Adrenal gland (tissue), 12 donors: ENCODE data around the gene RPS6KL1. TPM values are rescaled to one million over a fixed set of nuclear protein-coding genes. Genes with fewer than 3 reads are reported as not detected.

Experiments
- DNase-seq, 7 donors: peaks; one replicate each; pipeline ENCODE4 v3.0.0-alpha.2; 2019 to 2020
- H3K27ac ChIP-seq, 5 donors: fragments of 200-600 bp; sonication (generic) in 4 of 5; 1 replicate in 3 of 5; 2 replicates in 2 of 5; pipeline versions ENCODE4 v1.5.1 to v1.8.0; 2016 to 2020; ENCODE audit warnings: mild to moderate bottlenecking in 1 of 5
- H3K27me3 ChIP-seq: fragments of 200-600 bp; 2 replicates; pipeline ENCODE4 v1.8.0; 2021
- H3K36me3 ChIP-seq, 2 donors: fragments of 200-600 bp; replicated peaks in 1 of 2; 1 replicate in 1 of 2; 2 replicates in 1 of 2; pipeline versions ENCODE4 v1.5.1 to v1.8.0; 2018 to 2022
- H3K4me1 ChIP-seq, 2 donors: fragments of 200-600 bp; replicated peaks in 1 of 2; 1 replicate in 1 of 2; 2 replicates in 1 of 2; pipeline versions ENCODE4 v1.5.1 to v1.8.0; 2018 to 2021
- H3K4me3 ChIP-seq, 4 donors: fragments of 200-600 bp; sonication (generic) in 3 of 4; one replicate each; pipeline ENCODE4 v1.5.1; 2016 to 2018
- H3K9me3 ChIP-seq, 3 donors: fragments of 200-600 bp; sonication (generic) in 1 of 3; replicated peaks in 1 of 3; 1 replicate in 2 of 3; 2 replicates in 1 of 3; pipeline versions ENCODE4 v1.5.1 to v1.8.0; 2016 to 2021
- CTCF ChIP-seq, 6 experiments: fragments of 450-650 bp in 4 of 6; fragments of 200-600 bp in 2 of 6; sonication (generic) in 1 of 6; IDR thresholded peaks; 1 replicate in 5 of 6; 2 replicates in 1 of 6; pipeline versions ENCODE4 v1.5.1 to v1.8.0; 2016 to 2021; ENCODE audit warnings: antibody characterized with exemption in 6 of 6, mild to moderate bottlenecking in 2 of 6, moderate library complexity in 1 of 6
- POLR2A ChIP-seq, 2 donors: fragments of 450-650 bp; IDR thresholded peaks; one replicate each; pipeline ENCODE4 v1.6.1; 2017; ENCODE audit warnings: antibody characterized with exemption in 2 of 2, mild to moderate bottlenecking in 2 of 2, moderate library complexity in 1 of 2
- WGBS, 4 donors: extraction: QIAGEN DNeasy Blood & Tissue Kit in 2 of 4; methylation state at CpG; one replicate each; pipeline versions ENCODE4 v1.1.5 to v1.1.7; 2013 to 2017; 5-methylcytosine and 5-hydroxymethylcytosine counted together
- intact Hi-C, 2 donors: fragments of 100-400 bp; cut with DNase I; formaldehyde crosslinking; loops; one replicate each; pipeline versions ENCODE4 v1.14.1 to v1.15.0; 2022 to 2023
- polyA plus RNA-seq, 3 donors: library from polyadenylated mRNA; stranded (reverse); fragments of 200-250 nt in 2 of 3; fragments of 350-450 nt in 1 of 3; fragmentation: Illumina TruSeq in 1 of 3; extraction: RNeasy Lipid Tissue Mini Kit (QIAGEN cat#74804) in 1 of 3; gene quantifications; one replicate each; pipeline ENCODE4 v1.2.3, GENCODE V29; 2013 to 2014
- total RNA-seq, 9 donors: library from RNA; depleted of rRNA in 4 of 9; stranded (reverse); fragments of >200 nt in 4 of 9; fragments of 120-200 nt in 1 of 9; fragmentation: NEBNext Ultra II Directional in 1 of 9; extraction: Animal tissue kit (Norgen Biotek cat#: 25700) in 1 of 9; gene quantifications; one replicate each; pipeline versions ENCODE4 v1.1.0 to v1.2.4, GENCODE V29; 2013 to 2023
- donor health status: healthy with polysubstance abuse.
- donor health status: Bipolar disorder and iron deficiency.
- donor health status: DM: yes; HTN: yes; CAD: no.
- donor health status: DM: no; HTN: no; CAD: no.
- donor health status: DM: no; HTN: no; CAD: no.
- donor health status: DM: yes; HTN: yes; CAD: no.

RPS6KL1 gene
- total and polyA plus RNA-seq, 12 donors, result 2.0 to 28.2 (median 5.3) TPM

DNA sequence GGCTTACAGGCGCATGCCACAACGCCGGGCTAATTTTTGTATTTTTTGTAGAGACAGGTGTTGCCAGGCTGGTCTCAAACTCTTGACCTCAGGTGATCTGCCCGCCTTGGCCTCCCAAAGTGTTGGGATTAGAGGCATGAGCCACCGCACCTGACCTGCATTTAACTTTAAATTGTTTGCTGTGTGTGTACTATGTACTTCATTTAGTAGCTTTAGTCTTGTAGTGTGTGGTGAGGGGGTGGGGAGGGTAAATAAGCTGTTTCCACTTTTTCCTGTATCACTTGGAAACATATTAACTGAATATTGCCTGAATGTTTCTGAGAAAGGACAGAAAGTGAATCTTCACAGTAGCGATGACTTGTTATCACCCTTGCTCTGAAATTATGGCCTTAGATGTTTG is 32.8 kb downstream of the RPS6KL1 start:
- 95 to 98% (median 96%) methylated on average over 6 of the region's 6 CpGs for WGBS, 4 donors
- TF ChIP-seq POLR2A (IDR thresholded peaks at IDR 0.05), result no peak
- no peak for TF ChIP-seq CTCF (IDR thresholded peaks at IDR 0.05)
- DNase-seq, result no peak
- Histone ChIP-seq H3K4me1 (peaks cover 8 to 34% of the 10 kb centered on the region in 2 donors), H3K9me3 (no peaks in the 10 kb centered on the region), H3K36me3 (peaks cover 0 to 72% of the 10 kb centered on the region in 2 donors), H3K4me3 (no peak overlapping the region), H3K27ac (no peak overlapping the region), H3K27me3 (no peaks in the 10 kb centered on the region)
- intact Hi-C loops, result no loop called here

- peak in 6 of 7 donors; percentile 57 to 78 (median 70) for DNase-seq
- Histone ChIP-seq H3K27me3 (no peaks in the 10 kb centered on the region), H3K4me3 (no peak overlapping the region), H3K9me3 (no peaks in the 10 kb centered on the region), H3K27ac (peak overlapping the region in 4 of 5 donors; percentile 17 to 80 (median 32)), H3K4me1 (peaks cover 12 to 51% of the 10 kb centered on the region in 2 donors), H3K36me3 (peaks cover 0 to 54% of the 10 kb centered on the region in 2 donors)
- TF ChIP-seq CTCF (IDR thresholded peaks at IDR 0.05) (no peak), POLR2A (IDR thresholded peaks at IDR 0.05) (no peak)
- WGBS, 4 donors, result 48 to 55% (median 52%) methylated on average over 12 of the region's 12 CpGs
- intact Hi-C loops, result no loop called here
These were observed 34.6 kb downstream of the RPS6KL1 start for GRCh38 chr14:74888164-74889158.

DNA sequence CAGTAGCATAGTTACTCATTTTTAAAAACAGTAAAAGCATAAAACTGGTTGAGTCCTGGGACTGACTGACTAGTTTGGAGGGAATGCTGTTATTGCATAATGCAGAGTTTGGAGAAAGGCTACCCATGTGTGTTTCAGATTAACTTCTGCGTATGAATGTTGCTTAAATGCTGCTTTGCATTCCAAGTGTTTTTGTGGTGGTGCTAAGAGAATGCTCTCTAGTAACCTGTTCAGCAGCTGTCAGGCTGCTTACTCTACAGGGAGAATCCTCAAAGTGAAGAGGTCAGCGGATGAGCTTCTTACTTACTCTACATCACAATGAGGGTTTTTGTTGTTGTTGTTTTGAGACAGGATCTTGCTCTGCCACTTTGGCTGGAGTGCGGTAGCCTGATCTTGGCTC is 37.1 kb downstream of the RPS6KL1 start:
- H3K9me3 ChIP-seq, result no peaks in the 10 kb centered on the region
- intact Hi-C loops, result no loop called here
- H3K4me1 ChIP-seq, result peaks cover 24 to 63% of the 10 kb centered on the region in 2 donors
- no peak for TF ChIP-seq POLR2A (IDR thresholded peaks at IDR 0.05)
- TF ChIP-seq CTCF (IDR thresholded peaks at IDR 0.05), result no peak
- H3K27ac ChIP-seq, result peak overlapping the region in 1 of 5 donors; percentile 13
- 63 to 80% (median 70%) methylated on average over 3 of the region's 3 CpGs for WGBS, 4 donors
- no peak overlapping the region for H3K4me3 ChIP-seq
- H3K27me3 ChIP-seq, result no peaks in the 10 kb centered on the region
- peaks cover 0 to 30% of the 10 kb centered on the region in 2 donors for H3K36me3 ChIP-seq
- no peak for DNase-seq

- no peak for TF ChIP-seq CTCF (IDR thresholded peaks at IDR 0.05)
- DNase-seq, result peak in 6 of 7 donors; percentile 48 to 59 (median 52)
- H3K27me3 ChIP-seq, result no peaks in the 10 kb centered on the region
- peak overlapping the region; percentile 87 to 100 (median 95) for H3K4me3 ChIP-seq
- peaks cover 0 to 8% of the 10 kb centered on the region in 2 donors for H3K36me3 ChIP-seq
- intact Hi-C loops, result no loop called here
- peaks cover 18 to 48% of the 10 kb centered on the region in 2 donors for H3K4me1 ChIP-seq
- peak overlapping the region; percentile 91 to 99 (median 97) for H3K27ac ChIP-seq
- H3K9me3 ChIP-seq, result no peaks in the 10 kb centered on the region
- WGBS, 4 donors, result 0 to 2% (median 1%) methylated on average over 17 to 49 of the region's 49 CpGs
These were observed 40.7 kb downstream of the RPS6KL1 start for GRCh38 chr14:74882103-74882920.
